MM.1S (cell line): Measurements from ENCODE around the gene TTBK1.

Source experiments
- DNase-seq: peaks from one replicate; pipeline ENCODE4 v3.0.0-alpha.2; 2015
- H2AFZ ChIP-seq: fragments of 300-600 bp; sonication (generic); 2 replicates; pipeline ENCODE4 v1.6.0; 2016; ENCODE audit warnings: antibody characterized with exemption, low read length
- H3F3A ChIP-seq: fragments of 300-600 bp; sonication (generic); 2 replicates; pipeline ENCODE4 v1.6.1; 2016; ENCODE audit warnings: mild to moderate bottlenecking, antibody characterized with exemption, low read length, moderate library complexity, mixed read lengths; ENCODE audit not compliant: insufficient read depth
- H3K27ac ChIP-seq: fragments of 300-600 bp; sonication (generic); 2 replicates; pipeline ENCODE4 v1.5.1; 2016; ENCODE audit warnings: mild to moderate bottlenecking, low read length
- H3K27me3 ChIP-seq: fragments of 300-600 bp; sonication (generic); replicated peaks from 2 replicates; pipeline ENCODE4 v1.6.0; 2016; ENCODE audit warnings: low read length; ENCODE audit not compliant: insufficient read depth
- H3K36me3 ChIP-seq: fragments of 300-600 bp; sonication (generic); replicated peaks from 2 replicates; pipeline ENCODE4 v1.6.1; 2016; ENCODE audit warnings: mild to moderate bottlenecking, low read length, mixed read lengths; ENCODE audit not compliant: insufficient read depth
- H3K4me1 ChIP-seq: fragments of 300-600 bp; sonication (generic); 2 replicates; pipeline ENCODE4 v1.6.1; 2016; ENCODE audit warnings: low read length, mixed read lengths
- H3K4me2 ChIP-seq: fragments of 300-600 bp; sonication (generic); 2 replicates; pipeline ENCODE4 v1.6.0; 2016; ENCODE audit warnings: low read depth, low read length
- H3K4me3 ChIP-seq: fragments of 300-600 bp; sonication (generic); 2 replicates; pipeline ENCODE4 v1.5.1; 2016; ENCODE audit warnings: low read length, mixed read lengths
- H3K79me2 ChIP-seq: fragments of 300-600 bp; sonication (generic); 2 replicates; pipeline ENCODE4 v1.6.1; 2016; ENCODE audit warnings: mixed run types, low read length, mixed read lengths
- H3K9ac ChIP-seq: fragments of 300-600 bp; sonication (generic); 2 replicates; pipeline ENCODE4 v1.6.1; 2016; ENCODE audit warnings: low read length, mixed read lengths
- H3K9me2 ChIP-seq: fragments of 300-600 bp; sonication (generic); replicated peaks from 2 replicates; pipeline ENCODE4 v1.6.1; 2016; ENCODE audit warnings: mild to moderate bottlenecking, low read length, mixed read lengths; ENCODE audit not compliant: insufficient read depth
- H3K9me3 ChIP-seq: fragments of 300-600 bp; sonication (generic); replicated peaks from 2 replicates; pipeline ENCODE4 v1.6.1; 2016; ENCODE audit warnings: mild to moderate bottlenecking, low read length, mixed read lengths; ENCODE audit not compliant: insufficient read depth
- H4K20me1 ChIP-seq: fragments of 300-600 bp; sonication (generic); 2 replicates; pipeline ENCODE4 v1.6.1; 2016; ENCODE audit warnings: mild to moderate bottlenecking, low read length, moderate library complexity, mixed read lengths; ENCODE audit not compliant: insufficient read depth
- CTCF ChIP-seq: fragments of 300-600 bp; sonication (generic); IDR thresholded peaks from 2 replicates; pipeline ENCODE4 v1.5.1; 2016; ENCODE audit warnings: antibody characterized with exemption, low read length, mixed read lengths
- EZH2 ChIP-seq: fragments of 300-600 bp; sonication (generic); optimal IDR thresholded peaks from 2 replicates; pipeline ENCODE3; 2017; ENCODE audit warnings: low read depth, mild to moderate bottlenecking, antibody characterized with exemption, low read length, mixed read lengths
- EZH2phosphoT487 ChIP-seq: fragments of 300-600 bp; sonication (generic); IDR thresholded peaks from 2 replicates; pipeline ENCODE4 v1.6.1; 2018; ENCODE audit warnings: antibody characterized with exemption, low read length

TTBK1 gene

GRCh38 chr6:43310134-43310533 is 66.9 kb downstream of the TTBK1 start:
- Histone ChIP-seq H3K4me2 (no peak overlapping the region), H3K9me3 (no peaks in the 10 kb centered on the region), H3K4me1 (no peaks in the 10 kb centered on the region), H3K36me3 (no peaks in the 10 kb centered on the region), H3K9me2 (no peaks in the 10 kb centered on the region), H3K4me3 (no peak overlapping the region), H3F3A (no peaks in the 10 kb centered on the region), H2AFZ (no peak overlapping the region), H3K9ac (no peak overlapping the region), H4K20me1 (no peaks in the 10 kb centered on the region), H3K79me2 (no peaks in the 10 kb centered on the region), H3K27ac (no peak overlapping the region), H3K27me3 (no peaks in the 10 kb centered on the region)
- TF ChIP-seq EZH2phosphoT487 (no peak), EZH2 (no peak), CTCF (no peak)
- no peak for DNase-seq

- H3K9ac ChIP-seq: no peak overlapping the region
- no peaks in the 10 kb centered on the region for H3K36me3 ChIP-seq
- H3K9me2 ChIP-seq: no peaks in the 10 kb centered on the region
- H3F3A ChIP-seq: no peaks in the 10 kb centered on the region
- no peak overlapping the region for H3K4me3 ChIP-seq
- H4K20me1 ChIP-seq: no peaks in the 10 kb centered on the region
- H3K4me2 ChIP-seq: no peak overlapping the region
- TF ChIP-seq EZH2 (no peak), EZH2phosphoT487 (no peak), CTCF (no peak)
- no peaks in the 10 kb centered on the region for H3K4me1 ChIP-seq
- no peak overlapping the region for H3K27ac ChIP-seq
- H3K27me3 ChIP-seq: no peaks in the 10 kb centered on the region
- H3K9me3 ChIP-seq: no peaks in the 10 kb centered on the region
- no peak overlapping the region for H2AFZ ChIP-seq
- no peaks in the 10 kb centered on the region for H3K79me2 ChIP-seq
- DNase-seq: no peak
Measured at GRCh38 chr6:43310624-43311023, 67.3 kb downstream of the TTBK1 start.

- Histone ChIP-seq H3F3A (no peaks in the 10 kb centered on the region), H3K79me2 (no peaks in the 10 kb centered on the region)
- TF ChIP-seq EZH2phosphoT487 (no peak), CTCF (no peak), EZH2 (no peak)
Measured at GRCh38 chr6:43311666-43312065, 68.4 kb downstream of the TTBK1 start.

More at GRCh38 chr6:43311666-43312065, 68.4 kb downstream of the TTBK1 start:
- H3K9me2 ChIP-seq: no peaks in the 10 kb centered on the region
- H3K36me3 ChIP-seq: no peaks in the 10 kb centered on the region
- no peak overlapping the region for H3K4me3 ChIP-seq
- no peak for DNase-seq
- no peak overlapping the region for H3K4me2 ChIP-seq
- H4K20me1 ChIP-seq: no peaks in the 10 kb centered on the region
- H3K9ac ChIP-seq: no peak overlapping the region
- H3K4me1 ChIP-seq: no peaks in the 10 kb centered on the region
- no peaks in the 10 kb centered on the region for H3K9me3 ChIP-seq
- no peak overlapping the region for H3K27ac ChIP-seq
- H3K27me3 ChIP-seq: no peaks in the 10 kb centered on the region
- H2AFZ ChIP-seq: no peak overlapping the region
